HG02678 (cell line): ENCODE results near the gene KNTC1.
"Not testable (repeated sequence)": the region's sequence is repeated elsewhere in the genome, so short reads cannot be mapped to it uniquely, and the experiment has no call there.

Source experiments
- ATAC-seq: cut with Tn5 transposase; IDR thresholded peaks from one replicate; pipeline ENCODE4 v1.9.1; 2021; ENCODE audit warnings: mild to moderate bottlenecking, moderate library complexity; ENCODE audit not compliant: unreplicated experiment

Gene KNTC1

GRCh38 chr12:122635471-122635870, 108.4 kb downstream of the KNTC1 start:
- no peak for ATAC-seq

- ATAC-seq = no peak
These were observed 116.3 kb downstream of the KNTC1 start for GRCh38 chr12:122643207-122643805.

DNA sequence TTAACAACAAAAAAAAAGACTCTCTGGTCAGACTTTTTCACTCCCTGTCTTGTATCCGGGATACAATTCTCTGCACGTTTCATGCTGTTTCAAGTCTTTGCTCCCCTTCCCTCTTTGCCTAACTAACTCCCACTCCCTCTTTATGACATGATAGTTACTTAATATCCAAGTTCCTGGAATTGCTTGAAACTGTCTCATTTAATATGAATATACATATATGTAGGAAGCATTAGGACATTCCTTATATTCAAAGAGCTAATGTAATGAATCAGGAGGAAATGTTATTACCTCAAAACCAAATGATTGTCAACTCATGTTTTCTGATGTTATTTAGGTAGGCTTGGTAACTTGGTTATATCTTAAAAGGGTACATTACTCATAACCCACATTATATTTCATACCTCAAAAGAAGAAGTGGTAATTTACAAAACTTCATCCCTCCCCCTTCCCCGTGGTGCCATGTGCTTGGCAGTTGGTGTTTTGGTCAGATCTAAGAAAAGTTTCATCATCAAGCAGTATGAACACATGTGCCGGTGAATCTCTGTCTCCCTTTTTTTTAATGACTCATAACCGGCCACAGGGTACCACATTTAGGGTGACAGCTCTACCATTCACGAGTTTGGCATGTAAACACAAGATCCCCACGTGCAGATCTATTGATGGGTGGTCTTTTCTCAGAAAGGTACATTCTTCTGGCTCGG, 119.6 kb downstream of the KNTC1 start:
- peak; percentile 69 for ATAC-seq

DNA sequence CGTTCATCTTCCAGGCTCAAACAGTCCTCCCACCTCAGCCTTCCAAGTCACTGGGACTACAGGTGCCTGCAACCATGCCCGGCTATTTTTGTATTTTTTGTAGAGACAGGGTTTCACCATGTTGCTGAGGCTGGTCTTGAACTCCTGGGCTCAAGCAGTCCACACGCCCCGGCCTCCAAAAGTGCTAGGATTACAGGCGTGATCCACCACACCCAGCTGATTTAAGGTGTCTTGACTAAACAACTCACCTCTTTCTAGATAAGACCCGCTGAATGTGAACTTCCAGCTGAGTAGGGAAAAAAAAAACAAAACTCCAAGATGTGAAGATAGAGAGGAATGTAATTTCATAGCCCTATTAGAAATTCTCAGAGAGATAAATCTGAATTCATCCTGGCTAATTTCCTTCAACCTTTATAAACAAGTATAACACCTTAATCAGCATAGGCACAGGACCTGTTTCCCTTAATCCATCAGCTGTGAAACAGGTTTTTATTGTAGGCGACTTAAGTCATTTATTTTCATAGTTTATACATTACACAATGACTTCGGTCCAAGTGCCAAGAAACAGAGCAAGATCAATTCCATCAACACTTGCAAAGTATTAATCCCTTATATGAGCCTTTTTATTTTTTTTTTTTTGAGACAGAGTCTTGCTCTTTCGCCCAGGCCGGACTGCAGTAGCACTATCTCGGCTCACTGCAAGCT, 124.6 kb downstream of the KNTC1 start:
- ATAC-seq = no peak

DNA sequence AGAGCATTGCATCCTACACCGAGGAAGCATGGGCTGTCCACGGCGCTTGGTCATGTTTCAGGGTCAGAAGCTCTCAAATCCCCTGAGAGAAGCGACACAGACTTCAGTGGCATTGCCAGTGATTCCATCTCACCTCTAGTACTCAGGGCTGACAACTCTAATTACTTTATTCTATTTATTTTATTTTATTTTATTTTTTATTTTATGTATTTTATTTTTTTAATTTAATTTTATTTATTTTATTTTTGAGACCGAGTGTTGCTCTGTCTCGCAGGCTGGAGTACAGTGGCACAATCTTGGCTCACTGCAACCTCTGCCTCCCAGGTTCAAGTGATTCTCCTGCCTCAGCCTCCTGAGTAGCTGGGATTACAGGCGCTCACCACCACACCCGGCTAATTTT, 126.2 kb downstream of the KNTC1 start:
- ATAC-seq = not testable (repeated sequence)

- ATAC-seq = no peak
These were observed 129.2 kb downstream of the KNTC1 start for GRCh38 chr12:122656298-122656697.

- no peak for ATAC-seq
These were observed 132.5 kb downstream of the KNTC1 start for GRCh38 chr12:122659579-122659978.

- no peak for ATAC-seq
These were observed 134.2 kb downstream of the KNTC1 start for GRCh38 chr12:122661246-122661645.

GRCh38 chr12:122661938-122662337, 134.9 kb downstream of the KNTC1 start:
- no peak for ATAC-seq

DNA sequence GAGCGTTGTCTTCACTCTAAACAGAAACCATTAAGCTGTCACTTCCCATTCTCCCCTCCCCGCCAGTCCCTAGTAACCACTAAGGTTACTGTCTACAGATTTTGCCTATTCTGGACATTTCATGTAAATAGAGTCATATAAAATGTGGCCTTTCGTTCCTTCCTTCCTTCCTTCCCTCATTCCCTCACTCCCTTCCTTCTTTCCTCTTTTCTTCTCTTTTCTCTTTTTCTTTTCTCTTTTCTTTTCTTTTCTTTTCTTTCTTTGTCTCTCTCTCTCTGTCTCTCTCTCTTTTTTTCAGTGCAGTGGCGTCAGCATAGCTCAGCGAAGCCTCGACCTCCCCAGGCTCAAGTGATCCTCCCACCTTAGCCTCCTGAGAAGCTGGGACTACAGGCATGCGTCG, 138.3 kb downstream of the KNTC1 start:
- ATAC-seq = no peak

- no peak for ATAC-seq
These were observed 138.7 kb downstream of the KNTC1 start for GRCh38 chr12:122665759-122666158.

GRCh38 chr12:122668268-122668667, 141.2 kb downstream of the KNTC1 start:
- no peak for ATAC-seq

GRCh38 chr12:122669397-122670070, 142.5 kb downstream of the KNTC1 start:
- ATAC-seq = no peak

GRCh38 chr12:122672515-122672914, 145.5 kb downstream of the KNTC1 start:
- no peak for ATAC-seq
